GM12878 (cell line): ENCODE measurements around the gene PSMD1. TPM values are rescaled to one million over a fixed set of nuclear protein-coding genes. Genes with fewer than 3 reads are reported as not detected.

Source experiments
- ATAC-seq: fragments of 200-7000 bp; cut with Tn5 transposase; 3 replicates; pipeline ENCODE4 v1.9.1; 2020; ENCODE audit warnings: mild to moderate bottlenecking, moderate library complexity
- BruUV-seq: library from RNA; stranded (reverse); fragments of 400-500 nt; replicated peaks from 2 replicates; lab custom pipeline; 2021; lab: Mats Ljungman, UMichigan
- CTCF ChIA-PET: fragments of 300-600 bp; sonication (Branson Sonifier 250); formaldehyde crosslinking; extraction: SDS; loops from one replicate; lab custom pipeline; 2021; ENCODE audit warnings: inconsistent platforms; lab: Yijun Ruan, JAX
- POLR2A ChIA-PET: fragments of 350-600 bp; formaldehyde crosslinking; extraction: SDS; loops from one replicate; lab custom pipeline; 2021; ENCODE audit warnings: inconsistent platforms; lab: Charles Lee
- RAD21 ChIA-PET: fragments of 300-600 bp; sonication (Branson Sonifier 250); formaldehyde crosslinking; loops from one replicate; lab custom pipeline; 2023; ENCODE audit warnings: antibody characterized with exemption; ENCODE audit not compliant: unreplicated experiment; lab: Charles Lee
- SMC1A ChIA-PET: fragments of 300-600 bp; sonication (Branson Sonifier 250); formaldehyde crosslinking; loops from one replicate; lab custom pipeline; 2023; ENCODE audit not compliant: unreplicated experiment, uncharacterized antibody; lab: Charles Lee
- DNase-seq: peaks from one replicate; pipeline ENCODE4 v3.0.0-alpha.2; 2011; ENCODE audit warnings: low read depth, low spot score
- FAIRE-seq: peaks from 3 replicates; lab custom pipeline; 2011; peaks lifted over from hg19 to GRCh38; lab: Jason Lieb, UNC
- H2AFZ ChIP-seq: 2 replicates; pipeline ENCODE4 v1.6.0; 2011; ENCODE audit warnings: low read depth, low read length, control low read depth; ENCODE audit not compliant: control insufficient read depth
- H3K27ac ChIP-seq: 2 replicates; pipeline ENCODE4 v1.5.1; 2011; ENCODE audit warnings: control low read depth; ENCODE audit not compliant: control insufficient read depth, insufficient read depth
- H3K27me3 ChIP-seq, 2 experiments: replicated peaks in 1 of 2; 2 replicates each; pipeline versions ENCODE4 v1.6.0 to v1.6.1; 2011; ENCODE audit warnings: low read length in 1 of 2; ENCODE audit not compliant: control insufficient read depth in 2 of 2, insufficient read depth in 2 of 2
- H3K36me3 ChIP-seq, 2 experiments: 2 replicates each; pipeline ENCODE4 v1.5.1; 2011; ENCODE audit warnings: low read length in 1 of 2; ENCODE audit not compliant: control insufficient read depth in 2 of 2, insufficient read depth in 2 of 2
- H3K4me1 ChIP-seq: 2 replicates; pipeline ENCODE4 v1.6.1; 2011; ENCODE audit warnings: mild to moderate bottlenecking, low read length, moderate library complexity, mixed read lengths; ENCODE audit not compliant: control insufficient read depth, insufficient read depth
- H3K4me2 ChIP-seq: 2 replicates; pipeline ENCODE4 v1.6.0; 2011; ENCODE audit warnings: control low read depth; ENCODE audit not compliant: control insufficient read depth, insufficient read depth
- H3K4me3 ChIP-seq: fragments of 200-600 bp; sonication (generic); 2 replicates; pipeline ENCODE4 v1.5.1; 2016
- H3K79me2 ChIP-seq: 2 replicates; pipeline ENCODE4 v1.6.0; 2011; ENCODE audit warnings: low read length; ENCODE audit not compliant: control insufficient read depth, insufficient read depth
- H3K9ac ChIP-seq: 2 replicates; pipeline ENCODE4 v1.8.0; 2011; ENCODE audit warnings: low read length, control low read depth, mixed read lengths; ENCODE audit not compliant: control insufficient read depth, insufficient read depth
- H3K9me3 ChIP-seq: replicated peaks from 3 replicates; pipeline ENCODE4 v1.5.1; 2011; ENCODE audit warnings: mild to moderate bottlenecking, low read length; ENCODE audit not compliant: control insufficient read depth, insufficient read depth
- H4K20me1 ChIP-seq: 2 replicates; pipeline ENCODE4 v1.6.0; 2011; ENCODE audit not compliant: control insufficient read depth, insufficient read depth
- PAX8 ChIP-seq: fragments of 450-650 bp; IDR thresholded peaks from 2 replicates; pipeline ENCODE4 v1.6.1; 2017; ENCODE audit warnings: mild to moderate bottlenecking, moderate library complexity
- SMAD1 ChIP-seq: fragments of 450-650 bp; IDR thresholded peaks from 2 replicates; pipeline ENCODE4 v1.6.1; 2018; ENCODE audit warnings: mild to moderate bottlenecking, low read depth; ENCODE audit not compliant: partially characterized antibody
- WGBS: methylation state at CpG from one replicate; pipeline ENCODE4 v1.1.6; 2016; ENCODE audit warnings: low lambda C conversion rate; ENCODE audit not compliant: insufficient replicate concordance, insufficient coverage; ENCODE audit errors: missing lambda C conversion rate; 5-methylcytosine and 5-hydroxymethylcytosine counted together
- in situ Hi-C: fragments of 300-500 bp; cut with MboI; formaldehyde crosslinking; loops from 9 replicates; pipeline ENCODE4 v1.14.3; 2018; ENCODE audit warnings: mixed read lengths
- intact Hi-C: fragments of 100-400 bp; cut with micrococcal nuclease; formaldehyde crosslinking; loops from one replicate; pipeline ENCODE4 v1.14.2; 2022; ENCODE audit not compliant: unreplicated experiment
- polyA plus RNA-seq, 11 experiments: library from polyadenylated mRNA; depleted of rRNA in 4 of 11; unstranded in 6 of 11; stranded (reverse) in 5 of 11; fragments of >200 nt; fragmentation: Nextera tagmentation in 4 of 11; fragmentation: Illumina TruSeq in 1 of 11; extraction: Ambion mirVana in 4 of 11; extraction: Trizol in 1 of 11; gene quantifications; 1 replicate in 1 of 11; 2 replicates in 10 of 11; pipeline versions ENCODE4 v1.2.1 to v1.2.3, GENCODE V29; 2011 to 2016; ENCODE audit warnings: inconsistent platforms in 2 of 11, missing spikeins in 2 of 11, low read depth in 1 of 11
- total RNA-seq, 4 experiments: library from RNA; depleted of rRNA in 3 of 4; stranded (reverse); fragments of >200 nt in 3 of 4; fragmentation: Illumina TruSeq in 1 of 4; extraction: Trizol in 1 of 4; gene quantifications; 2 replicates each; pipeline versions ENCODE4 v1.2.1 to v1.2.3, GENCODE V29; 2013 to 2021
- TF ChIP-seq, protein P1 (sequence below): fragments of 450-650 bp; IDR thresholded peaks from 2 replicates; pipeline ENCODE4 v1.6.1; 2018; ENCODE audit warnings: borderline replicate concordance, mild to moderate bottlenecking; ENCODE audit not compliant: partially characterized antibody
- TF ChIP-seq, protein P2 (sequence below): IDR thresholded peaks from 2 replicates; pipeline ENCODE4 v1.6.1; 2011; ENCODE audit warnings: low read depth, mild to moderate bottlenecking, low read length, moderate library complexity, borderline replicate concordance; ENCODE audit errors: extremely low read depth

Gene PSMD1
- total and polyA plus RNA-seq, 10 of the 15 experiments (the other 5 are each of a cell fraction or from before 2014, with no cell fraction given) = 87.4 to 220 (median 139) TPM

DNA sequence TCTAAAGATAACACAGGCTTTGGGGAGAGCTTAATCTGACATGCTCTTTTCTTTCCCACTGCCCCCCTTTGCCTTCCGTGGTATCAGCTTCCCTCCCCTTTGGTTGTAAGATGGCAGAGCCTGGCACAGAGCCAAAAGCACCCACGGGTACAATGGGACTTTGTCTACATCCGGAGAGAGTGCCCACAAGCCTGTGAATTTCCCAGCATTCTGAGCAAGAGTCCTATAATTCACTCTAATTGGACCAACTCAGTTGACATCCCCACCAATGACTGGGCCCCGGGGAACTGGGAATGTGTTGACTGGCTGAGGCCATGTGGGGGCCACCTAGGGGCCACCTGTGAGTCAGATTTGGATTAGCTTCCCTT, 39.5 kb upstream of the PSMD1 start:
- no peak for ATAC-seq
- H3K4me3 ChIP-seq = no peak overlapping the region
- H3K4me1 ChIP-seq = no peaks in the 10 kb centered on the region
- H3K9ac ChIP-seq = no peak overlapping the region
- ChIA-PET RAD21 (interaction anchor here (1.5 kb wide), 1 partner anchor 193 kb away, joined by 4 read pairs; no protein-coding TSS in a partner anchor), CTCF (interaction anchor here (1.2 to 2.1 kb wide), 3 partner anchors 9 to 193 kb away, joined by 3 to 6 read pairs (median 6); no protein-coding TSS in a partner anchor), SMC1A (interaction anchor here (0.7 kb wide), 1 partner anchor 124 kb away, joined by 4 read pairs; no protein-coding TSS in a partner anchor), POLR2A (interaction anchor here (0.6 kb wide), 1 partner anchor 356 kb away, joined by 4 read pairs; no protein-coding TSS in a partner anchor)
- no peaks in the 10 kb centered on the region for H3K79me2 ChIP-seq
- no peak overlapping the region for H3K4me2 ChIP-seq
- intact Hi-C loops = no loop called here
- H4K20me1 ChIP-seq = no peaks in the 10 kb centered on the region
- H3K27me3 ChIP-seq = peaks cover 0 to 2% of the 10 kb centered on the region in 2 experiments; a peak in 3 of 4 replicates
- no TSS peak for BruUV-seq
- in situ Hi-C loops = no loop called here
- FAIRE-seq = no peak
- H3K36me3 ChIP-seq = no peaks in the 10 kb centered on the region
- H3K9me3 ChIP-seq = no peaks in the 10 kb centered on the region
- TF ChIP-seq PAX8 (no peak), SMAD1 (no peak)
- TF ChIP-seq, protein P1, sequence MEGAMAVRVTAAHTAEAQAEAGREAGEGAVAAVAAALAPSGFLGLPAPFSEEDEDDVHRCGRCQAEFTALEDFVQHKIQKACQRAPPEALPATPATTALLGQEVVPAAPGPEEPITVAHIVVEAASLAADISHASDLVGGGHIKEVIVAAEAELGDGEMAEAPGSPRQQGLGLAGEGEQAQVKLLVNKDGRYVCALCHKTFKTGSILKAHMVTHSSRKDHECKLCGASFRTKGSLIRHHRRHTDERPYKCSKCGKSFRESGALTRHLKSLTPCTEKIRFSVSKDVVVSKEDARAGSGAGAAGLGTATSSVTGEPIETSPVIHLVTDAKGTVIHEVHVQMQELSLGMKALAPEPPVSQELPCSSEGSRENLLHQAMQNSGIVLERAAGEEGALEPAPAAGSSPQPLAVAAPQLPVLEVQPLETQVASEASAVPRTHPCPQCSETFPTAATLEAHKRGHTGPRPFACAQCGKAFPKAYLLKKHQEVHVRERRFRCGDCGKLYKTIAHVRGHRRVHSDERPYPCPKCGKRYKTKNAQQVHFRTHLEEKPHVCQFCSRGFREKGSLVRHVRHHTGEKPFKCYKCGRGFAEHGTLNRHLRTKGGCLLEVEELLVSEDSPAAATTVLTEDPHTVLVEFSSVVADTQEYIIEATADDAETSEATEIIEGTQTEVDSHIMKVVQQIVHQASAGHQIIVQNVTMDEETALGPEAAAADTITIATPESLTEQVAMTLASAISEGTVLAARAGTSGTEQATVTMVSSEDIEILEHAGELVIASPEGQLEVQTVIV = no peak
- TF ChIP-seq, protein P2, sequence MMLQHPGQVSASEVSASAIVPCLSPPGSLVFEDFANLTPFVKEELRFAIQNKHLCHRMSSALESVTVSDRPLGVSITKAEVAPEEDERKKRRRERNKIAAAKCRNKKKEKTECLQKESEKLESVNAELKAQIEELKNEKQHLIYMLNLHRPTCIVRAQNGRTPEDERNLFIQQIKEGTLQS = no peak
- H3K27ac ChIP-seq = no peak overlapping the region
- no peak overlapping the region for H2AFZ ChIP-seq
- WGBS = 11% methylated on average over 4 of the region's 4 CpGs
- no peak for DNase-seq
